Measurements from ENCODE around the gene SUN1.

The SUN1 gene

DNA sequence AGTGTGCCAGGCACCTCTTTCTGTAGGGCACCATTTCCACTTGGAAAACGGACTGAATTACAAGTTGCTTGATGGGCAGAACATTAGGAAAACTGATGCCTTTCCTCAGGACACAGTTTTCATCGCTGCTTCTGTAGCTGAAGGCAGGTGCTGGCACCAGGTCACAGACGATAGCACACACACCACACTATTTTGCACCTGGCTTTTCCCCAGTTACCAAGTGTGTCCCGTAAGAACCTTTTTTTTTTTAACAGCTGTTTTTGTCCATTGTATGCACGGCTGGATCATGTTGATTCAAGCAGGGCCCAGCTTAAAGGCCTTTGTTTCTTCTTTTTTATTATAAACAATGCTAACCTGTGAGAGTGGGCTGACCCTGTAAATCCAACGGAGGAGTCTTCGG, 42.8 kb downstream of the SUN1 start:
- in situ Hi-C loops (cut with HindIII; ENCODE audit: low sequenced_read_pairs), result no loop called here

GRCh38 chr7:875476-876076, 43.3 kb downstream of the SUN1 start:
- in situ Hi-C loops (cut with HindIII; ENCODE audit: low sequenced_read_pairs), result no loop called here

DNA sequence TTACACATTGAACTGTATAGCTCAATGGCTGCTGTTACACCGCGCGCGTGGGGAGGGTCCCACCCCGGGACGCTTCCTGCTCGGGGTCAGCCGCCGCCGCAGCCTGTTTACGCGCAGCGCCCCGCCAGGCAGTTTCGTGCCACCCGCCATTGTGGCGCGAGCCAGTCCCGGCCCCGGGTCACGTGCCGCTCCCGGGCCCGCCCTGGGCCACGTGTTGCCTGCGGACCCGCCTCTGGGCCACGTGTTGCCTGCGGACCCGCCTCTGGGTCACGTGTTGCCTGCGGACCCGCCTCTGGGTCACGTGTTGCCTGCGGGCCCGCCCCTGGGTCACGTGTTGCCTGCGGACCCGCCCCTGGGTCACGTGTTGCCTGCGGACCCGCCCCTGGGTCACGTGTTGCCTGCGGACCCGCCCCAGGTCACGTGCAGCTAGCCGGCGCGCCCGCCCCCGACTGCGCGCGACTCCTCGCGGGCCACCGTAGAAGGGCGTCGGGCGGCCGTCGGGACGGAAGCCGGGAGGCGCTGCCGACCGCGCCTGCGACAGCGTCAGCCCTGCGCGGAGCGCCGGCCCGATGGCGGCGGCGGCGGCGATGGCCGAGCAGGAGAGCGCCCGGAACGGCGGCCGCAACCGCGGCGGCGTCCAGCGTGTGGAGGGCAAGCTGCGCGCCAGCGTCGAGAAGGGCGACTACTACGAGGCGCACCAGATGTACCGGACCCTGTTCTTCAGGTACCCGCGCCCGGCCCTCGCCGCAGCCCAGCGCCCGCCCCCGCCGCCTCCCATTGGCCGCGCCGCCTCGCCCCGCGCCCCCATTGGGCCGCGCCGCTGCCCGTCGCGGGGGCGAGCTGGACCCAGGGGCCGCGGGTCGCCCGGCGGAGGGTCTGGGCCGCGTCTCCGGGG, 44.0 kb downstream of the SUN1 start, which contains the start of gene GET4:
TSS of gene GET4 (plus strand) at position 478 of the 895 bp plus-strand sequence. CDS start at position 570, 92 bp downstream.
- in situ Hi-C loops (cut with HindIII; ENCODE audit: low sequenced_read_pairs), result no loop called here

- in situ Hi-C loops (cut with HindIII; ENCODE audit: low sequenced_read_pairs), result no loop called here
These were observed 44.7 kb downstream of the SUN1 start for GRCh38 chr7:876972-877311.

- in situ Hi-C loops (cut with HindIII; ENCODE audit: low sequenced_read_pairs), result no loop called here
These were observed 45.3 kb downstream of the SUN1 start for GRCh38 chr7:877312-878232.

DNA sequence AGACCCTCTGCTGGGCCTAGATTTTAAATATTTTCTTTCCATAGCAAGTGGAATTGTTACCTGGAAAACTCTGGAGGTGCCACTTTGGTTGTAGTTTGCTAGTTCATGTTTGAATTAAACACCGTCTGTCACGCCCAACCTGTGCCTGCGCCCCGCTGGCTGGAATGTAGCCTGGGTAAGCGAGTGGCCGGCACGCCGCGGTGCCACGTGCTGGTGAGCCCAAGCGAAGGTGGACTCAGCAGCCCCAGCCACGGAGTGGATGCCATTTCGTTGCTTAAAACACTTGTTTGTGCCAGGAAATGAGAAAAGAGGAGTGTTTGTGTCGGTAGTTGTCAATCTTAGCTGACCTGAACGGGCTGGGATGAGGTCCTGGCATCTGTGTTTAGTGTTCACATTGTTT, 46.8 kb downstream of the SUN1 start:
- in situ Hi-C loops (cut with HindIII; ENCODE audit: low sequenced_read_pairs), result no loop called here

DNA sequence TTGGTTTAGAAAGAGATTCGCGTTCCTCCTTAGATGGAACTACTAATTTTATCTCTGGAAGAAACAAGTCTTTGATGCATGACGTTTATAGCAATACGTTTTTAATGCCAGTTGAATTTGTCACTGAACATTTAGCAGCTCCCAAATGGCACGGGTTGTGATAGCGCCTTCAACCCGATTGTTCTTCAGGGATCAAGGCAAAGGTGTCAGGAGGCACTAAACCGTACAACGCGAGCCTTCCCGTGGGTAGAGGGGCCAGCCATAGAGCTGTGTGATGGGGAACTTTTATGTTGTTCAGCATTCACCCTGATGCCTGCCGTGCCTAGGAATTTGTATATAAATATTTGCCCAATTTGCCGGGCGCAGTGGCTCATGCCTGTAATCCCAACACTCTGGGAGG, 47.4 kb downstream of the SUN1 start:
- in situ Hi-C loops (cut with HindIII; ENCODE audit: low sequenced_read_pairs), result no loop called here

- in situ Hi-C loops (cut with HindIII; ENCODE audit: low sequenced_read_pairs), result no loop called here
These were observed 48.2 kb downstream of the SUN1 start for GRCh38 chr7:880450-880849.

DNA sequence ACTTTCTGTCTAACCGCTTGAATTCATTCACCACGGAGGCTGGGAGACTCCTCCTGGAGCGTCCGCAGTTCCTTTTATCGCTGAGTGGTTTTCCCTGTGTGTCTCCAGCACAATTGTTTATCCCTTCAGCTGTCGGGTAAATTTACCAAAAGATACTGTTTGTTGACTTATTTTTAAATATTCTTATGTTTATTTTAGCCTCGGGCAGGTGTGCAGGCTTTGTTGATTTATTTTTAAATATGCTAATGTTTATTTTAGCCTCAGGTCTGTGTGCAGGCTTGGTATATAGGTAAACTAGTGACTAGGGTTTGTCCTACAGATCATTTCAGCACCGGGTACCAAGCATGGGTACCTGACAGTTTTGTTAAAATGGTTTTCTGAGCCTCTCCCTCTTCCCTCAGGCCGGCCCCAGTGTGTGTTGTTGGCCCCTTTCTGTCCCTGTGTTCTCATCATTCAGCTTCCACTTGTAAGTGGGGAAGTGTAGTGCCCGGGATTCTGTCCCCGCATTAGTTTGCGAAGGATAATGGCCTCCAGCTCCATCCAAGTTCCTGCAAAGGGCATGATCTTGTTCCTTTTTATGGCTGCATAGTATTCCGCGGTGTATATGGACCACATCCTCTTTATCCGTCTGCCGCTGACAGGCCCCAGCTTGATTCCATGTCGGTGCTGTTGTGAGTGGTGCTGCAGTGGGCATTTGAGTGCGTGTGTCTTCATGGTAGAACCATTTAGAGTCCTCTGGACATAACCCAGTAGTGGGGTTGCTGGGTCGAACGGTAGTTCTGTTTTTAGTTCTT, 49.4 kb downstream of the SUN1 start:
- in situ Hi-C loops (cut with HindIII; ENCODE audit: low sequenced_read_pairs), result no loop called here

- in situ Hi-C loops (cut with HindIII; ENCODE audit: low sequenced_read_pairs), result no loop called here
These were observed 50.2 kb downstream of the SUN1 start for GRCh38 chr7:882336-883035.

DNA sequence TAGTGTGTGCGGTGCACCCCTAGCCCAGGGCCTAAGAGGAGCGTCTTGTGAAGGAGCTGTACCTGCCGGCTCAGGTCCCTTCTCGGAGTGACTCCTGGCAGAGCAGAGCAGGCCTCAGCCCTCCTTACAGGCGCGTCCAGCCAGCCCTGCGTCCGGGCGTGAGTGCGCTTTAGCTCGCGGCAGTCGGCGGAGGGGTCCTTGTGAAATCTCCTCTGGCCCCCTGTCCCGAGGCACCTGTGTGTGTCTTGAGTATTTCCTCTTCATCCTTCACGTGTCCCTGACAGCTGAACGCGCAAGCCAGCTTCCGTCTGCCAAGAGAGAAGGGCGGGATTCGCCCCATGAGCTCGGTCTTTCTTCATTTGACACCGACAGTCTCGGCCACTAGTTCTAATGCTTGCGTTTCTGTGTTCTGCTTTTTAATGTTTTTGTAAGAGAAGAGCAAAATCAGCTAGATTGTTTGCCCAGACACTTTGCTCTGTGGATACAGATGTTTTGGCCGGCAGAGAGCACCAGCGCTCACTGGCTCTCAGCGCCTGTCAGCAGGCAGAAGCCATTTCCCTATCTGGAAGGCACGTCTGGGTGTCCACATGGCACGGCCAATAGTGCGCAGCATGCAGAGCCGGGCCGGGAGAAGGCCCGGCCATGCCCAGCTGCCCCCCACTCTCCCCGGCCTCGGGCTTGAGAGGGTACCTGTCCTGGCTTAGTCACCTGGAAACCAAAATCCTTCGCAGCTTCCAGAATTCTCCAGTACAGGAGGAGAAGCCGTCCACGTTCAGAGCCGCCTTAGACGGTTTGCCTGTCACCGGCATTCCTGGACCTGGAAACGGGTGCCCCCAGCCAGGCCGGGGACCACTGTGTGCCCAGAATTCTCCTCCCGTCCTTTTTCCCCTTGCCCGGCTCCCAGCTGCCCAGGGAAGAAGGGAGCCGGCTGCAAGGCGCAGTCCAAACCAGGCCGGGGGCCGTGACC, 51.1 kb downstream of the SUN1 start:
- in situ Hi-C loops (cut with HindIII; ENCODE audit: low sequenced_read_pairs), result no loop called here

GRCh38 chr7:884191-885003, 52.1 kb downstream of the SUN1 start:
- in situ Hi-C loops (cut with HindIII; ENCODE audit: low sequenced_read_pairs), result no loop called here

GRCh38 chr7:885261-885892, 53.1 kb downstream of the SUN1 start:
- in situ Hi-C loops (cut with HindIII; ENCODE audit: low sequenced_read_pairs), result no loop called here

- in situ Hi-C loops (cut with HindIII; ENCODE audit: low sequenced_read_pairs), result no loop called here
These were observed 53.8 kb downstream of the SUN1 start for GRCh38 chr7:885893-886625.

- in situ Hi-C loops (cut with HindIII; ENCODE audit: low sequenced_read_pairs), result no loop called here
These were observed 54.6 kb downstream of the SUN1 start for GRCh38 chr7:886626-887487.

DNA sequence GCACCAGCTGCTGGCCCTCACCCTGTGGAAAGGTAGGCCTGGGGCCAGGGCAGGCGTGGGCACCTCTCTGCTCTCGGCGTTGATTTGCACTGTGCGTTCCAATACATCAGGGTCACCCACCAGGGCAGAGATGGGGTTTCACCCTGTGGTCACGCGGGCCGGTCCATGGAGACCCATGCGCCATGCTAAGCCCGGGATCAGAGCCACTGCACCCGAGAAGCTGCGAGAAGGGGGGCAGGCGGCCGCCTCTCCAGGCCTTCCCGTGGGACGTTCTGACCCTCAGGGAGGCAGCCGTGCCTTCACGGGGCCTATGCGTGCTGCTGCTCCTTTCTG, 55.2 kb downstream of the SUN1 start:
- in situ Hi-C loops (cut with HindIII; ENCODE audit: low sequenced_read_pairs), result no loop called here
